ENCODE data around the gene TBX1.
"Not testable (repeated sequence)": the region's sequence is repeated elsewhere in the genome, so short reads cannot be mapped to it uniquely, and the experiment has no call there.

TBX1 gene

GRCh38 chr22:19791243-19791642 is 30.7 kb downstream of the TBX1 start:
- no peaks in the 10 kb centered on the region for H3K36me3 ChIP-seq (ENCODE audit: insufficient read depth, low read length)
- H3K27me3 ChIP-seq (ENCODE audit: insufficient read depth, low read length), result no peaks in the 10 kb centered on the region

GRCh38 chr22:19791894-19792293 is 31.3 kb downstream of the TBX1 start:
- no peaks in the 10 kb centered on the region for H3K27me3 ChIP-seq (ENCODE audit: insufficient read depth, low read length)
- no peak overlapping the region for H3K4me3 ChIP-seq (ENCODE audit: low read length)
- H3K9me3 ChIP-seq (ENCODE audit: insufficient read depth, low read depth, low read length), result no peaks in the 10 kb centered on the region
- H3K36me3 ChIP-seq (ENCODE audit: insufficient read depth, low read length), result no peaks in the 10 kb centered on the region
- H3K9ac ChIP-seq (ENCODE audit: low read depth, low read length), result no peak overlapping the region
- H3K27ac ChIP-seq (ENCODE audit: low read depth, low read length), result no peak overlapping the region
- no peaks in the 10 kb centered on the region for H3K4me1 ChIP-seq (ENCODE audit: insufficient read depth, low read length)

More at GRCh38 chr22:19791243-19791642, 30.7 kb downstream of the TBX1 start:
- Histone ChIP-seq H3K9ac (ENCODE audit: low read depth, low read length) (no peak overlapping the region), H3K9me3 (ENCODE audit: insufficient read depth, low read depth, low read length) (no peaks in the 10 kb centered on the region), H3K4me1 (ENCODE audit: insufficient read depth, low read length) (no peaks in the 10 kb centered on the region), H3K4me3 (ENCODE audit: low read length) (no peak overlapping the region), H3K27ac (ENCODE audit: low read depth, low read length) (no peak overlapping the region)

GRCh38 chr22:19792383-19792896 is 31.9 kb downstream of the TBX1 start:
- not testable (repeated sequence) for H3K27ac ChIP-seq (ENCODE audit: low read depth, low read length); H3K9me3 ChIP-seq (ENCODE audit: insufficient read depth, low read depth, low read length); H3K4me1 ChIP-seq (ENCODE audit: insufficient read depth, low read length); H3K4me3 ChIP-seq (ENCODE audit: low read length); H3K27me3 ChIP-seq (ENCODE audit: insufficient read depth, low read length); H3K36me3 ChIP-seq (ENCODE audit: insufficient read depth, low read length); H3K9ac ChIP-seq (ENCODE audit: low read depth, low read length)
- 94% methylated on average over 13 of the region's 13 CpGs for WGBS

GRCh38 chr22:19793161-19793560 is 32.6 kb downstream of the TBX1 start:
- WGBS, result 79% methylated on average over 2 of the region's 2 CpGs
- H3K4me1 ChIP-seq (ENCODE audit: insufficient read depth, low read length), result no peaks in the 10 kb centered on the region
- H3K27me3 ChIP-seq (ENCODE audit: insufficient read depth, low read length), result no peaks in the 10 kb centered on the region
- no peak overlapping the region for H3K4me3 ChIP-seq (ENCODE audit: low read length)
- no peak overlapping the region for H3K9ac ChIP-seq (ENCODE audit: low read depth, low read length)
- no peaks in the 10 kb centered on the region for H3K36me3 ChIP-seq (ENCODE audit: insufficient read depth, low read length)
- H3K9me3 ChIP-seq (ENCODE audit: insufficient read depth, low read depth, low read length), result no peaks in the 10 kb centered on the region
- no peak overlapping the region for H3K27ac ChIP-seq (ENCODE audit: low read depth, low read length)

DNA sequence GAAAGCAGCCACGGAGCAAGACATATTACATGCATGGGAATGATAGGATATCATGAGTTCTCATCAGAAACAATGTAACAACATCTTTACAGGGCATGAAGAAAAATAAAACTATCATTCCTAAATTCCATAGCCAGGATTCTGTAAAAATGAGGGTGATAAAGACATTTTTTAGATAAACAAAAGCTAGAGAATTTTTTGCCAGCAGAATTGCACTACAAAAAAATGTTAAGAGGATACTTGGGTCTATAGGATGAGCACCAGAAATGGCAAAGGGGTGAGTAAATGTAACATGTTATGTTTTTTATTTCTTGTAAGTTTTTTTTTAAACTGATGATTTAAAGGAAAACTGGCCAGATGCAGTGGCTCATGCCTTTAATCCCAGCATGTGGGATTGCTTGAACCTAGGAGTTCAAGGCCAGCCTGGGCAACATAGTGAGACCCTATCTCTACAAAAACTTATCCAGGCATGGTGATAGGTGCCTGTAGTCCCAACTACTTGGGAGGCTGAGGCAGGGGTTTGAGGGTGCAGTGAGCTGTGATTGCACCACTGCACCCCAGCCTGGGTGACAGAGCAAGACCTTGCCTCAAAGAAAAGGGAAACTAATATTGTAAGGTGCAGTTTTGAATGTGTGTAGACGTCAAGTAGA is 33.2 kb downstream of the TBX1 start:
- Histone ChIP-seq H3K27ac (ENCODE audit: low read depth, low read length) (no peak overlapping the region), H3K4me3 (ENCODE audit: low read length) (no peak overlapping the region), H3K4me1 (ENCODE audit: insufficient read depth, low read length) (no peaks in the 10 kb centered on the region), H3K36me3 (ENCODE audit: insufficient read depth, low read length) (no peaks in the 10 kb centered on the region), H3K9ac (ENCODE audit: low read depth, low read length) (no peak overlapping the region), H3K27me3 (ENCODE audit: insufficient read depth, low read length) (no peaks in the 10 kb centered on the region), H3K9me3 (ENCODE audit: insufficient read depth, low read depth, low read length) (no peaks in the 10 kb centered on the region)
- 91% methylated on average over 1 of the region's 2 CpGs for WGBS

GRCh38 chr22:19795617-19796008 is 35.0 kb downstream of the TBX1 start:
- H3K27ac ChIP-seq (ENCODE audit: low read depth, low read length), result no peak overlapping the region
- no peak overlapping the region for H3K4me3 ChIP-seq (ENCODE audit: low read length)
- H3K36me3 ChIP-seq (ENCODE audit: insufficient read depth, low read length), result no peaks in the 10 kb centered on the region
- WGBS, result 92% methylated on average over 6 of the region's 6 CpGs
- H3K27me3 ChIP-seq (ENCODE audit: insufficient read depth, low read length), result no peaks in the 10 kb centered on the region
- H3K9me3 ChIP-seq (ENCODE audit: insufficient read depth, low read depth, low read length), result no peaks in the 10 kb centered on the region
- H3K9ac ChIP-seq (ENCODE audit: low read depth, low read length), result no peak overlapping the region
- no peaks in the 10 kb centered on the region for H3K4me1 ChIP-seq (ENCODE audit: insufficient read depth, low read length)

GRCh38 chr22:19796160-19796559 is 35.6 kb downstream of the TBX1 start:
- no peak overlapping the region for H3K27ac ChIP-seq (ENCODE audit: low read depth, low read length)
- no peaks in the 10 kb centered on the region for H3K9me3 ChIP-seq (ENCODE audit: insufficient read depth, low read depth, low read length)
- H3K36me3 ChIP-seq (ENCODE audit: insufficient read depth, low read length), result no peaks in the 10 kb centered on the region
- WGBS, result 83% methylated on average over 7 of the region's 7 CpGs
- no peaks in the 10 kb centered on the region for H3K27me3 ChIP-seq (ENCODE audit: insufficient read depth, low read length)
- no peaks in the 10 kb centered on the region for H3K4me1 ChIP-seq (ENCODE audit: insufficient read depth, low read length)
- no peak overlapping the region for H3K4me3 ChIP-seq (ENCODE audit: low read length)
- H3K9ac ChIP-seq (ENCODE audit: low read depth, low read length), result no peak overlapping the region

DNA sequence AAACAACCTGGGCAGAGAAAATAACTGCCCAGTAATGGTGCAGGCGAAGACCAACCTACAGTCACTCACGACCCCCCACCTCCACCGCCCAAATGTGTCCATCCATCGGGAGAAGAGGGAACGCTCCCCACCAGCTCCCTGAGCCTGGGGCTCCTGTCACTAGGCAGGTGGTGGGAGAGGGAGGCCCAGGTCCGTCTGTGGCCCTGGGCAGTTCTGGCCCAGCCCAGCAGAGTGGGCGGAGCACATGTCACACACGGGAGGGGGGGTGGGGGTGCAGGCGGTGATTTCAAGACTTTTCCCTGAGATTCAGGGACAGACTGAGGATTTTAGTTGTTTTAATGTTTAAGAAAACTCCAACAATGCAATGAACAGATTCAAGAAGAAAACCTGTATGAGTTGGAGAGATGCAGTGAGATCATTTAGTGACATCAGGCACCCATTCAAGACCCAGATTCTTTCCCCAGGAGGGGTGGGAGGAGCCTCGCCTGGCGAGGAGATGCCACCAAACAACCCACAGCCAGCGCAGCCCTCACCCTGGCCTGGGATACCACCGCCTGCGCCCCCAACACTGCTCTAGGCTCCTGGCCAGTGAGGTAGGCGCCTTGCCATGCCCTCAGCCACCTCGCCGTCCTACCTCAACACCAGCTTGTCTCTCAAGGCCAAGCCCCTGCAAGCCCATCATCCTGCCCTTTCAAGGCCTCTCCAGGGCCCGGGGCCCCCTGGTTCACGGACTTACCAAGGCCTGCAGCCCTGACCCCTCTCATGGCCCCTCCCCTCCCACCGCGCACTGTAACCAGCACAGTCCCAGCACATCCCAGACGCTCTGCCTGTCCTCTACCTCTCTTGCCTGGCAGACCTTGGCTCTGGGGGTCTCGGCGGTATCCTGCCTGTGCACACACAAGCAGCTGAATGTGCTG is 36.8 kb downstream of the TBX1 start:
- Histone ChIP-seq H3K4me3 (ENCODE audit: low read length) (no peak overlapping the region), H3K9me3 (ENCODE audit: insufficient read depth, low read depth, low read length) (no peaks in the 10 kb centered on the region)
- WGBS, result 79% methylated on average over 22 of the region's 24 CpGs

DNA sequence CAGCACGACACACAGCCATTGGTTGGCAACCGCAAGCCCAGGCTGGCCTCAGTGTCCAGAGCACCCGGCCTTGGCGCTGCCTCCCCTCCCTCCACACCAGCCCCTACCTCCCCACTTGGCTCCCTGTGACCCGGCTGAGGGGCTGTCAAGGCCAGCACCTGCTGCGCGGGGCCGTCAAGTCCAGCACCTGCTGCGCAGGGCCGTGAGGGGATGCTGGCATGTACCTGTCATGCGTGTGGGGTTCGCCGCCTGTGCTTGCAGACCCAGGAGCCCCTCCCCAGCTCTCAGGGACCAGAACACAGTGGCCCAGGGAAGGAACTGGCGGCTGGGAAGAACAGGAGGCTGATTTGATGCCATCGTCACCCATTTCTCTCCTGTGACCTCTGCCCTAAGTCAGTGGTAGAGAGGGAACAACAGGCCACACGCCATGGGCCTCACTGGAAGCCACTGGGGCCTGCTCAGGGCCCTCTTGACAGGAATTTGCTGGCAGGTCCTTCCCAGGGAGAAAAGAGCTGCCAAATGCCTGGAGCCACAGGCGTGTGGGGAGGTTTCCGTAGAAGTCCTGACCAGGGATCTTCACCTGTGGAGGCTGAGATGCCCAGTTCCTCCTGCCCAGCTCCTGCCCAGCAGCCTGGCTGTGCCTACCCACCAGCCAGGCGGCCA is 37.6 kb downstream of the TBX1 start:
- Histone ChIP-seq H3K4me3 (ENCODE audit: low read length) (no peak overlapping the region), H3K27me3 (ENCODE audit: insufficient read depth, low read length) (no peaks in the 10 kb centered on the region), H3K27ac (ENCODE audit: low read depth, low read length) (no peak overlapping the region), H3K4me1 (ENCODE audit: insufficient read depth, low read length) (no peaks in the 10 kb centered on the region), H3K9ac (ENCODE audit: low read depth, low read length) (no peak overlapping the region), H3K9me3 (ENCODE audit: insufficient read depth, low read depth, low read length) (no peaks in the 10 kb centered on the region), H3K36me3 (ENCODE audit: insufficient read depth, low read length) (no peaks in the 10 kb centered on the region)
- 94% methylated on average over 19 of the region's 19 CpGs for WGBS

More for the DNA sequence above, 36.8 kb downstream of the TBX1 start:
- H3K36me3 ChIP-seq (ENCODE audit: insufficient read depth, low read length), result no peaks in the 10 kb centered on the region
- no peaks in the 10 kb centered on the region for H3K27me3 ChIP-seq (ENCODE audit: insufficient read depth, low read length)
- H3K27ac ChIP-seq (ENCODE audit: low read depth, low read length), result no peak overlapping the region
- no peak overlapping the region for H3K9ac ChIP-seq (ENCODE audit: low read depth, low read length)
- no peaks in the 10 kb centered on the region for H3K4me1 ChIP-seq (ENCODE audit: insufficient read depth, low read length)

DNA sequence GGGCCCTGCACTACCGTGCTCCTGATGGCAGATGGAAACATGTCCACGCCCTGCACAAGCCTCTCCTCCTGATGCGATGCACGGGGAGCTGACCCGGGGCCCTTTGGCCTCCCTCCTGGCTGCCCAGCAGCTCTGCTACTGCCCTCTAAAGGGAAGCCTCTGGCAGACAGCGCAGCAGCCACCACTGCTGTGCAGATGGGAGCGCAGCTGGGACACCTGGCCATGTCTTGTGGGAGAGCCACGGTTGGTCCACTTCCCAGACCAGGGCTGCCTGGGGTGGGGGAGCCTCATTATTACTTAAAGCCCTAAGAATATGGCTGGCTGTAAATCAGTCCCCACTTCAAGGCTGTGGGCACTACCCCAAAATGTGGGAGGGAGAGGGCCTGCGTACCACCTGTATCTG is 38.3 kb downstream of the TBX1 start:
- Histone ChIP-seq H3K27ac (ENCODE audit: low read depth, low read length) (no peak overlapping the region), H3K27me3 (ENCODE audit: insufficient read depth, low read length) (no peaks in the 10 kb centered on the region), H3K9me3 (ENCODE audit: insufficient read depth, low read depth, low read length) (no peaks in the 10 kb centered on the region), H3K4me3 (ENCODE audit: low read length) (no peak overlapping the region), H3K9ac (ENCODE audit: low read depth, low read length) (no peak overlapping the region), H3K4me1 (ENCODE audit: insufficient read depth, low read length) (no peaks in the 10 kb centered on the region), H3K36me3 (ENCODE audit: insufficient read depth, low read length) (no peaks in the 10 kb centered on the region)
- 95% methylated on average over 9 of the region's 9 CpGs for WGBS

Data from HUES64 (cell line).